DND-41 (cell line): ENCODE results near the gene IREB2.

Source experiments
- CTCF ChIP-seq: IDR thresholded peaks from 2 replicates; pipeline ENCODE4 v1.5.1; 2012; ENCODE audit warnings: borderline replicate concordance, low read length, moderate library complexity, mild to moderate bottlenecking; ENCODE audit not compliant: poor library complexity, severe bottlenecking; ENCODE audit errors: extremely low read depth
- EZH2 ChIP-seq: IDR thresholded peaks from 3 replicates; pipeline ENCODE4 v1.6.1; 2012; ENCODE audit warnings: borderline replicate concordance, low read depth, mild to moderate bottlenecking, moderate library complexity, low read length, inconsistent platforms; ENCODE audit not compliant: severe bottlenecking

GRCh38 chr15:78537266-78537905, 99.4 kb downstream of the IREB2 start:
- TF ChIP-seq CTCF = no peak
- TF ChIP-seq EZH2 = no peak
